HepG2 (cell line): ENCODE measurements around the gene NCAPG. TPM values are rescaled to one million over a fixed set of nuclear protein-coding genes. Genes with fewer than 3 reads are reported as not detected.
A peak's percentile ranks its signal among the peaks of the same experiment; 100 is the strongest.

Source experiments
- ATAC-seq: fragments of 200-7000 bp; cut with Tn5 transposase; 3 replicates; pipeline ENCODE4 v1.9.1; 2020; ENCODE audit warnings: mild to moderate bottlenecking, moderate library complexity
- BruUV-seq: library from RNA; stranded (reverse); fragments of 400-500 nt; replicated peaks from 2 replicates; lab custom pipeline; 2021; lab: Mats Ljungman, UMichigan
- CTCF ChIA-PET: fragments of 300-600 bp; formaldehyde crosslinking; extraction: SDS; loops from one replicate; lab custom pipeline; 2021; ENCODE audit warnings: low total read pairs, inconsistent platforms, low intra/inter-chr PET ratio; lab: Yijun Ruan, JAX
- POLR2A ChIA-PET: fragments of 350-600 bp; sonication (Branson Sonifier 250); formaldehyde crosslinking; loops from one replicate; lab custom pipeline; 2020; ENCODE audit warnings: antibody characterized with exemption, inconsistent platforms; lab: Yijun Ruan, JAX
- DNase-seq: peaks from one replicate; pipeline ENCODE4 v3.0.0-alpha.2; 2015; ENCODE audit warnings: low spot score
- FAIRE-seq: peaks from 3 replicates; lab custom pipeline; 2011; peaks lifted over from hg19 to GRCh38; lab: Jason Lieb, UNC
- H2AFZ ChIP-seq: one replicate; pipeline ENCODE4 v1.6.1; 2011; ENCODE audit warnings: low read length, inconsistent platforms
- H3K27ac ChIP-seq: fragments of 300-600 bp; 3 replicates; pipeline ENCODE4 v1.8.0; 2011; ENCODE audit warnings: mixed run types, mild to moderate bottlenecking, mixed read lengths, low read length, inconsistent platforms; ENCODE audit not compliant: insufficient read depth; ENCODE audit errors: extremely low read length
- H3K27me3 ChIP-seq, 2 experiments: fragments of 200-600 bp in 1 of 2; 2 replicates in 1 of 2; 3 replicates in 1 of 2; pipeline versions ENCODE4 v1.6.0 to v1.8.0; 2011; ENCODE audit warnings: low read length in 2 of 2, mild to moderate bottlenecking in 2 of 2, moderate library complexity in 2 of 2, inconsistent platforms in 1 of 2; ENCODE audit not compliant: insufficient read depth in 2 of 2, control insufficient read depth in 1 of 2
- H3K36me3 ChIP-seq, 2 experiments: fragments of 200-600 bp in 1 of 2; replicated peaks in 1 of 2; 2 replicates in 1 of 2; 3 replicates in 1 of 2; pipeline versions ENCODE4 v1.5.1 to v1.8.0; 2011; ENCODE audit warnings: low read length in 2 of 2, inconsistent platforms in 1 of 2; ENCODE audit not compliant: insufficient read depth in 2 of 2, control insufficient read depth in 1 of 2
- H3K4me1 ChIP-seq: 2 replicates; pipeline ENCODE4 v1.5.1; 2012; ENCODE audit warnings: low read length, inconsistent platforms; ENCODE audit not compliant: insufficient read depth
- H3K4me2 ChIP-seq: 2 replicates; pipeline ENCODE4 v1.6.0; 2011; ENCODE audit warnings: low read depth, low read length, inconsistent platforms
- H3K4me3 ChIP-seq, 3 experiments: fragments of 200-600 bp in 1 of 3; sonication (generic), shearing (Covaris generic) in 1 of 3; replicated peaks in 1 of 3; 2 replicates each; pipeline ENCODE4 v1.5.1; 2011 to 2016; ENCODE audit warnings: low read length in 3 of 3, inconsistent platforms in 2 of 3, low read depth in 2 of 3, mild to moderate bottlenecking in 2 of 3, control low read depth in 1 of 3, mixed read lengths in 1 of 3; ENCODE audit not compliant: insufficient read depth in 1 of 3
- H3K79me2 ChIP-seq: one replicate; pipeline ENCODE4 v1.6.1; 2011; ENCODE audit warnings: low read length, inconsistent platforms; ENCODE audit not compliant: insufficient read depth
- H3K9ac ChIP-seq: 2 replicates; pipeline ENCODE4 v1.6.0; 2011; ENCODE audit warnings: mild to moderate bottlenecking, low read depth, low read length, inconsistent platforms; ENCODE audit not compliant: insufficient read depth
- H3K9me3 ChIP-seq: 2 replicates; pipeline ENCODE4 v1.5.1; 2012; ENCODE audit warnings: mild to moderate bottlenecking, low read length
- H4K20me1 ChIP-seq: 2 replicates; pipeline ENCODE4 v1.6.0; 2011; ENCODE audit warnings: inconsistent platforms, mild to moderate bottlenecking, low read length, moderate library complexity; ENCODE audit not compliant: insufficient read depth
- ATF7 ChIP-seq, 2 experiments: fragments of 450-650 bp in 1 of 2; sonication (generic) in 1 of 2; formaldehyde crosslinking in 1 of 2; IDR thresholded peaks; 2 replicates each; pipeline versions ENCODE4 v1.4.0 to v1.6.1; 2016 to 2020; ENCODE audit warnings: antibody characterized with exemption in 1 of 2, mild to moderate bottlenecking in 1 of 2, missing genetic modification reagents in 1 of 2
- CCAR2 ChIP-seq: fragments of 200-400 bp; formaldehyde crosslinking; optimal IDR thresholded peaks from 2 replicates; pipeline ENCODE3; 2018; ENCODE audit warnings: low read depth, mild to moderate bottlenecking, low read length, moderate library complexity
- HDAC2 ChIP-seq: sonication (generic); formaldehyde crosslinking; IDR thresholded peaks from 2 replicates; pipeline ENCODE4 v1.4.0; 2020; ENCODE audit warnings: missing genetic modification reagents
- HIVEP1 ChIP-seq: sonication (generic); formaldehyde crosslinking; IDR thresholded peaks from 2 replicates; pipeline ENCODE4 v1.4.0; 2020; ENCODE audit warnings: mild to moderate bottlenecking, missing genetic modification reagents
- HOXA9 ChIP-seq: sonication (generic); formaldehyde crosslinking; IDR thresholded peaks from 2 replicates; pipeline ENCODE4 v1.8.1; 2022; ENCODE audit warnings: missing genetic modification reagents, mild to moderate bottlenecking, moderate library complexity, borderline replicate concordance
- ISX ChIP-seq: sonication (generic); formaldehyde crosslinking; conservative IDR thresholded peaks from 2 replicates; pipeline ENCODE4 v1.5.0; 2020; ENCODE audit warnings: missing genetic modification reagents
- KDM1A ChIP-seq: IDR thresholded peaks from 2 replicates; pipeline ENCODE4 v1.6.1; 2016; ENCODE audit warnings: missing compliant biosample characterization
- MEIS2 ChIP-seq: sonication (generic); formaldehyde crosslinking; IDR thresholded peaks from 2 replicates; pipeline ENCODE4 v1.9.0; 2021; ENCODE audit warnings: mild to moderate bottlenecking, missing genetic modification reagents
- MZF1 ChIP-seq: sonication (generic); formaldehyde crosslinking; IDR thresholded peaks from 2 replicates; pipeline ENCODE4 v1.8.1; 2023; ENCODE audit warnings: mild to moderate bottlenecking, missing genetic modification reagents, borderline replicate concordance
- NR2F2 ChIP-seq: IDR thresholded peaks from 2 replicates; pipeline ENCODE4 v1.6.1; 2012; ENCODE audit warnings: low read depth, inconsistent platforms, borderline replicate concordance
- RFXANK ChIP-seq: IDR thresholded peaks from 2 replicates; pipeline ENCODE4 v1.6.1; 2016
- STAG1 ChIP-seq: sonication (generic); formaldehyde crosslinking; IDR thresholded peaks from 2 replicates; pipeline ENCODE4 v1.4.0; 2020; ENCODE audit warnings: missing genetic modification reagents
- TBX2 ChIP-seq: sonication (generic); formaldehyde crosslinking; IDR thresholded peaks from 2 replicates; pipeline ENCODE4 v1.5.0; 2020; ENCODE audit warnings: missing genetic modification reagents, mild to moderate bottlenecking, borderline replicate concordance
- TMF1 ChIP-seq: sonication (generic); formaldehyde crosslinking; IDR thresholded peaks from 2 replicates; pipeline ENCODE4 v1.8.1; 2022; ENCODE audit warnings: low read depth, missing genetic modification reagents
- ZFP82 ChIP-seq: sonication (generic); formaldehyde crosslinking; IDR thresholded peaks from 2 replicates; pipeline ENCODE4 v1.5.1; 2020; ENCODE audit warnings: mild to moderate bottlenecking, missing genetic modification reagents, borderline replicate concordance
- ZMYM2 ChIP-seq: sonication (generic); formaldehyde crosslinking; IDR thresholded peaks from 2 replicates; pipeline ENCODE4 v1.8.0; 2022; ENCODE audit warnings: mild to moderate bottlenecking, missing genetic modification reagents
- ZNF264 ChIP-seq: sonication (generic); formaldehyde crosslinking; IDR thresholded peaks from 2 replicates; pipeline ENCODE4 v1.4.0; 2020; ENCODE audit warnings: missing genetic modification reagents
- ZNF3 ChIP-seq: IDR thresholded peaks from 2 replicates; pipeline ENCODE4 v1.7.0; 2017; ENCODE audit warnings: inconsistent platforms
- ZNF331 ChIP-seq: sonication (generic); formaldehyde crosslinking; IDR thresholded peaks from 2 replicates; pipeline ENCODE4 v1.4.0; 2020; ENCODE audit warnings: missing genetic modification reagents
- ZNF33A ChIP-seq: sonication (generic); formaldehyde crosslinking; IDR thresholded peaks from 2 replicates; pipeline ENCODE4 v1.5.1; 2020; ENCODE audit warnings: missing genetic modification reagents, mild to moderate bottlenecking, moderate library complexity, borderline replicate concordance
- ZNF44 ChIP-seq: sonication (generic); formaldehyde crosslinking; IDR thresholded peaks from 2 replicates; pipeline ENCODE4 v1.5.1; 2020; ENCODE audit warnings: mild to moderate bottlenecking, missing genetic modification reagents
- WGBS: methylation state at CpG from one replicate; pipeline ENCODE4 v1.1.6; 2017; ENCODE audit warnings: low lambda C conversion rate; 5-methylcytosine and 5-hydroxymethylcytosine counted together
- in situ Hi-C: cut with HindIII; loops from 2 replicates; pipeline ENCODE4 v1.10.0; 2017; ENCODE audit warnings: low pct_unique_long_range_greater_than_20kb; ENCODE audit not compliant: extremely low pct_ligation_motif_present
- intact Hi-C: fragments of 100-400 bp; cut with micrococcal nuclease; formaldehyde crosslinking; loops from one replicate; pipeline ENCODE4 v1.10.0; 2022; ENCODE audit not compliant: unreplicated experiment
- polyA plus RNA-seq, 8 experiments: library from polyadenylated mRNA; depleted of rRNA in 3 of 8; stranded (reverse) in 7 of 8; unstranded in 1 of 8; fragments of >200 nt; fragmentation: Illumina TruSeq in 4 of 8; extraction: Trizol in 4 of 8; gene quantifications; 2 replicates each; pipeline versions ENCODE4 v1.2.1 to v1.2.3, GENCODE V29; 2011 to 2016; ENCODE audit warnings: low read depth in 4 of 8, missing spikeins in 1 of 8, mixed read lengths in 1 of 8; ENCODE audit not compliant: insufficient read depth in 1 of 8
- total RNA-seq, 5 experiments: library from RNA; depleted of rRNA; stranded (reverse); fragments of >200 nt; fragmentation: Illumina TruSeq; extraction: Trizol; gene quantifications; 2 replicates each; pipeline ENCODE4 v1.2.3, GENCODE V29; 2016; ENCODE audit warnings: low read depth in 1 of 5
- TF ChIP-seq, protein P1 (sequence below): sonication (generic); formaldehyde crosslinking; IDR thresholded peaks from 2 replicates; pipeline ENCODE4 v1.5.0; 2020; ENCODE audit warnings: mild to moderate bottlenecking, missing genetic modification reagents, moderate library complexity

Gene NCAPG
- total and polyA plus RNA-seq, 2 of the 13 experiments (the other 11 are each of a cell fraction or from before 2014, with no cell fraction given), result 14.8 to 61.9 TPM

GRCh38 chr4:17761062-17761461 lies 49.7 kb upstream of the NCAPG start:
- intact Hi-C loops (no loop called here), in situ Hi-C loops (no loop called here)
- no peaks in the 10 kb centered on the region for H3K79me2 ChIP-seq
- no peaks in the 10 kb centered on the region for H3K4me1 ChIP-seq
- TF ChIP-seq ZMYM2 (no peak), TMF1 (CRISPR knock-in tag) (no peak), ZNF264 (CRISPR knock-in tag) (no peak), ZFP82 (no peak), ATF7 (IDR thresholded peaks at IDR 0.05) (no peak), ATF7 (CRISPR knock-in tag; IDR thresholded peaks at IDR 0.05) (no peak), KDM1A (CRISPR knock-in tag) (no peak), ZNF331 (no peak), RFXANK (no peak), CCAR2 (no peak), MEIS2 (CRISPR knock-in tag) (no peak)
- H3K4me3 ChIP-seq, result no peak overlapping the region
- ATAC-seq (no peak), DNase-seq (no peak), FAIRE-seq (no peak)
- no peak overlapping the region for H3K27ac ChIP-seq
- no peaks in the 10 kb centered on the region for H3K9me3 ChIP-seq
- H3K27me3 ChIP-seq, result peaks cover 0 to 5% of the 10 kb centered on the region in 2 experiments; a peak in 1 of 5 replicates
- 0% methylated on average over 1 of the region's 1 CpG for WGBS
- no peak overlapping the region for H3K4me2 ChIP-seq
- BruUV-seq, result no TSS peak
- no peaks in the 10 kb centered on the region for H4K20me1 ChIP-seq
- POLR2A ChIA-PET, result no interaction called here
- CTCF ChIA-PET, result no interaction called here
- no peak overlapping the region for H3K9ac ChIP-seq
- H3K36me3 ChIP-seq, result no peaks in the 10 kb centered on the region
- no peak overlapping the region for H2AFZ ChIP-seq

DNA sequence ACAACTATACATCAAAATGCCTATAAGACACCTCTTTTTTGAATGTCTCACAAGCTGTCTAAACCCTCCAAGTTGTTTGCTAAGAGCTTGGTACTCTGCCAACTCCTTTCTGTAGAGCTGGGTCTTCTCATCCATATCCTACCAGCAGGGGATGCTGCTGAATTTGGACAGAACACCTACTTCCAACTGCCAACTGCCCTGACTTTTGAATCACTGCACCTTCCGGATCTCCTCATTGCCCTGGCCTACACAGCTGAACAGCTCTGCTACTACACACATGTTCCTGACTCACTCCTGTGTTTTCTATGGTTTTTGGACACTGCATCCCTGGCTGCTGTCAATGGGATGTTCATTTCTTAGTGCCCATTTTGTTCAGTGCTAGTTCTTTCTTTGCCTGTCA lies 48.1 kb upstream of the NCAPG start:
- Histone ChIP-seq H3K4me2 (no peak overlapping the region), H3K27me3 (peaks cover 0 to 5% of the 10 kb centered on the region in 2 experiments; a peak in 1 of 5 replicates), H3K4me1 (no peaks in the 10 kb centered on the region), H2AFZ (no peak overlapping the region), H3K9me3 (no peaks in the 10 kb centered on the region), H3K27ac (no peak overlapping the region), H4K20me1 (no peaks in the 10 kb centered on the region), H3K79me2 (no peaks in the 10 kb centered on the region), H3K9ac (no peak overlapping the region), H3K4me3 (no peak overlapping the region), H3K36me3 (no peaks in the 10 kb centered on the region)
- POLR2A ChIA-PET, result no interaction called here
- ATAC-seq (peak; percentile 54), DNase-seq (peak; percentile 25), FAIRE-seq (no peak)
- WGBS, result 0% methylated on average over 1 of the region's 1 CpG
- BruUV-seq, result no TSS peak
- intact Hi-C loops (no loop called here), in situ Hi-C loops (no loop called here)
- no peak for TF ChIP-seq HDAC2 (CRISPR knock-in tag)
- no peak for TF ChIP-seq TBX2 (CRISPR knock-in tag)
- TF ChIP-seq HIVEP1 (CRISPR knock-in tag), result no peak
- no peak for TF ChIP-seq ZNF33A (CRISPR knock-in tag)
- no peak for TF ChIP-seq ATF7 (IDR thresholded peaks at IDR 0.05)
- TF ChIP-seq ATF7 (CRISPR knock-in tag; IDR thresholded peaks at IDR 0.05), result no peak
- no peak for TF ChIP-seq ZNF3 (CRISPR knock-in tag)
- TF ChIP-seq ISX, result no peak
- TF ChIP-seq HOXA9 (CRISPR knock-in tag), result no peak
- TF ChIP-seq ZNF44 (CRISPR knock-in tag), result no peak
- peak; percentile 48 for TF ChIP-seq STAG1 (CRISPR knock-in tag)
- no peak for TF ChIP-seq MZF1 (CRISPR knock-in tag)
- TF ChIP-seq, protein P1, sequence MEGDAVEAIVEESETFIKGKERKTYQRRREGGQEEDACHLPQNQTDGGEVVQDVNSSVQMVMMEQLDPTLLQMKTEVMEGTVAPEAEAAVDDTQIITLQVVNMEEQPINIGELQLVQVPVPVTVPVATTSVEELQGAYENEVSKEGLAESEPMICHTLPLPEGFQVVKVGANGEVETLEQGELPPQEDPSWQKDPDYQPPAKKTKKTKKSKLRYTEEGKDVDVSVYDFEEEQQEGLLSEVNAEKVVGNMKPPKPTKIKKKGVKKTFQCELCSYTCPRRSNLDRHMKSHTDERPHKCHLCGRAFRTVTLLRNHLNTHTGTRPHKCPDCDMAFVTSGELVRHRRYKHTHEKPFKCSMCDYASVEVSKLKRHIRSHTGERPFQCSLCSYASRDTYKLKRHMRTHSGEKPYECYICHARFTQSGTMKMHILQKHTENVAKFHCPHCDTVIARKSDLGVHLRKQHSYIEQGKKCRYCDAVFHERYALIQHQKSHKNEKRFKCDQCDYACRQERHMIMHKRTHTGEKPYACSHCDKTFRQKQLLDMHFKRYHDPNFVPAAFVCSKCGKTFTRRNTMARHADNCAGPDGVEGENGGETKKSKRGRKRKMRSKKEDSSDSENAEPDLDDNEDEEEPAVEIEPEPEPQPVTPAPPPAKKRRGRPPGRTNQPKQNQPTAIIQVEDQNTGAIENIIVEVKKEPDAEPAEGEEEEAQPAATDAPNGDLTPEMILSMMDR (CRISPR knock-in tag), result peak; percentile 42
- TF ChIP-seq NR2F2, result no peak
- CTCF ChIA-PET, result no interaction called here
